Esophagus squamous epithelium (tissue), 4 donors: ENCODE results near the gene WFIKKN1.

Experiments
- POLR2A ChIP-seq, 4 donors: fragments of 450-650 bp; IDR thresholded peaks; one replicate each; pipeline ENCODE4 v1.6.1; 2017; ENCODE audit warnings: antibody characterized with exemption in 4 of 4, mild to moderate bottlenecking in 4 of 4, moderate library complexity in 3 of 4
- TF ChIP-seq, protein P1 (sequence below), 6 experiments: fragments of 450-650 bp in 4 of 6; fragments of 200-600 bp in 2 of 6; sonication (generic) in 2 of 6; IDR thresholded peaks; one replicate each; pipeline ENCODE4 v1.5.1; 2016 to 2019; ENCODE audit warnings: antibody characterized with exemption in 6 of 6, mild to moderate bottlenecking in 4 of 6, moderate library complexity in 4 of 6

GRCh38 chr16:681746-682427 lies 51.1 kb downstream of the WFIKKN1 start:
- TF ChIP-seq, protein P1, sequence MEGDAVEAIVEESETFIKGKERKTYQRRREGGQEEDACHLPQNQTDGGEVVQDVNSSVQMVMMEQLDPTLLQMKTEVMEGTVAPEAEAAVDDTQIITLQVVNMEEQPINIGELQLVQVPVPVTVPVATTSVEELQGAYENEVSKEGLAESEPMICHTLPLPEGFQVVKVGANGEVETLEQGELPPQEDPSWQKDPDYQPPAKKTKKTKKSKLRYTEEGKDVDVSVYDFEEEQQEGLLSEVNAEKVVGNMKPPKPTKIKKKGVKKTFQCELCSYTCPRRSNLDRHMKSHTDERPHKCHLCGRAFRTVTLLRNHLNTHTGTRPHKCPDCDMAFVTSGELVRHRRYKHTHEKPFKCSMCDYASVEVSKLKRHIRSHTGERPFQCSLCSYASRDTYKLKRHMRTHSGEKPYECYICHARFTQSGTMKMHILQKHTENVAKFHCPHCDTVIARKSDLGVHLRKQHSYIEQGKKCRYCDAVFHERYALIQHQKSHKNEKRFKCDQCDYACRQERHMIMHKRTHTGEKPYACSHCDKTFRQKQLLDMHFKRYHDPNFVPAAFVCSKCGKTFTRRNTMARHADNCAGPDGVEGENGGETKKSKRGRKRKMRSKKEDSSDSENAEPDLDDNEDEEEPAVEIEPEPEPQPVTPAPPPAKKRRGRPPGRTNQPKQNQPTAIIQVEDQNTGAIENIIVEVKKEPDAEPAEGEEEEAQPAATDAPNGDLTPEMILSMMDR (IDR thresholded peaks at IDR 0.05), result no peak
- no peak for TF ChIP-seq POLR2A (IDR thresholded peaks at IDR 0.05)
